NCI-H146 (cell line): ENCODE data around the gene GRK3.

ENCODE experiments used
- DNase-seq: peaks from one replicate; lab custom pipeline; 2025; lab: John Stamatoyannopoulos, UW

GRK3 gene

DNA sequence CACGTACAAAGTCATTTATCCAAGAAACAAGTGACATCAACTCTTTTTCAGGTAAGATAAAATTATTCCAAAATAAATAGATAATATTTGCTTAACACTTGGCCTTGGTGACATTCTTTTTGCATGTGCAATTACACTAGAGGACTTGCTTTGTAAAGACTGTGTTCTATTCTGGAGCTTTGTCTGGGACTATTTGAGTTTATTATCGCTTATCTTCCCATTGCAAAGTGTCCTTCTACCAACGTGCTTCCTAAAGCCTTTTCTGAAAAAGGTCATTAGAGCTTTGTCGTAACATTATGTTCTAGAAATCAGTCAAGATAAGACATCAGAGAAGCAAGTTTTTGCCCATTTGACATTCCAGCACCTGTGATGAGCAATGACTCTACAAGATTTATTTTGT lies 99.2 kb downstream of the GRK3 start:
- DNase-seq: peak; percentile 52

DNA sequence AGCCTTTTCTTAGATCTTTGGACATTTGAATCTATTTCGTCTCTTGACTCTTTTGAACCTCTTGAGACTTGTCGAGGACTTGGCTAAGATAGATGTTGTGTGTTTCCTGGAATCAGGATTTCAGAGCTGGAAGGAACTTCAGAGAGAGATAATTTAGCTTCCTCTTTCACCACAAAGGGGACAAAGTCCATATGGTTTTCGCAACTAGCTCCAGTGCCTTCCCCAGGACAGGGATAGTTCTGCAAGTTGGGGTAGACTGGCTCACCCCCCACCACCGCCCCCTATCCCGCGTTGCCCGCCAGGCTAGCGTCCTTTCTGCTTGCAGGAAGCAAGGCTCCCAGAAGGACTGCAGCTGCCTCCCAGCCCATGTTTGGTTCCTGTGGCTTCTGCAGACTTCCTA lies 101.8 kb downstream of the GRK3 start:
- DNase-seq: no peak

GRCh38 chr22:25668437-25668836 lies 104.0 kb downstream of the GRK3 start:
- no peak for DNase-seq

DNA sequence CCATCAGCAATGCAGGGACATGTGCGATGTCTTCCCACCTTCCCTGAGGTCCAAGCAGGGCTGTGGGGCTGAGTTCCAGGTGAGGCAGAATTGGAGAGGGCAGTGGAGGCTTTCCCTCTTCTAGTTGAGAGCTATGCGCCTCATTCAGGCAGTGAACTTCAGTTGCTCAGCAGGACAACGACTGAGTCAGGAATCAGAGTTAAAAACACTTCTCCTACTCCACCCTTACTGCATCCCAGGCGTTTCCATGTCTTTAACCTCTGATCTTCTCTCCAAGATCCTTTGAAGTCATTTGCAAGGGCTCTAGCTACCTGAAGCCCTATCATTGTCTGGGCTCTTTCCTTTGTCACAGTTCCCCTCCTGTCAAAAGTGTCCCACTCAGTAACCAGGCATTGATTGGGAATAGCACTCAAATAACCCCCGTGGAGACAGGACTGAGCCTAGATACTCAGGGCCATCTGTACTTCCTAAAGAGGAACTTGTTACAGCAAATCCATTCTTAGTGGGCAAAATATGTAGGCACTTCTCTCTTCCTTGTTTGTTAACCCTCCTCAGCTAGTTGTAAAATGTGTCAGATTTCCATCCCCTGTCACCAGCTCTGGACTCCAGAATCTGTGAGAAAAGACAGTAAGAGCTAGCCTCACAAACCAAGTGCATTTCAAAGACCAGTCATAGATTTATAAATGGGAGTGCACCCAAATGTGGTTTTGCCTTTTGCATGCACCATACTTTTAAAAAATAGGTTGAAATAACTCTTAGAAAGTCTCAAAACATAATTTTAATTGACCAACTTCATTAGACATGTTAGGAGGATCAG lies 105.0 kb downstream of the GRK3 start:
- DNase-seq: no peak

DNA sequence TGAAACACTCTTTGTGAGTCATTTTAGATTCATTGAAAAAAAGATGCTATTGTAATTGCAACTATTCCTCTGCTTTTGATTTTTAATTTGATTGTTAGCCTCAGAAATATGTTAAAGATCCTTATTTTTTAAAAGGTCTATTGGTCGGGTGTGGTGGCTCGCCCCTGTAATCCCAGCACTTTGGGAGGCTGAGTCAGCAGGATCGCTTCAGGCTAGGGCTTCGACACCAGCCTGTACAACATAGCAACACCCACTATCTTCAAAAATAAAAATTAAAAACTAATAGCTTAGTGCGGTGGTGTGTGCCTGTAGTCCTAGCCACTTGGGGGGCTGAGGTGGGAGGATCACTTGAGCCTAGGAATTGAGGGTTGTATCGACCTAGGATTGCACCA lies 105.6 kb downstream of the GRK3 start:
- no peak for DNase-seq

GRCh38 chr22:25672289-25673084 lies 108.0 kb downstream of the GRK3 start:
- DNase-seq: no peak

DNA sequence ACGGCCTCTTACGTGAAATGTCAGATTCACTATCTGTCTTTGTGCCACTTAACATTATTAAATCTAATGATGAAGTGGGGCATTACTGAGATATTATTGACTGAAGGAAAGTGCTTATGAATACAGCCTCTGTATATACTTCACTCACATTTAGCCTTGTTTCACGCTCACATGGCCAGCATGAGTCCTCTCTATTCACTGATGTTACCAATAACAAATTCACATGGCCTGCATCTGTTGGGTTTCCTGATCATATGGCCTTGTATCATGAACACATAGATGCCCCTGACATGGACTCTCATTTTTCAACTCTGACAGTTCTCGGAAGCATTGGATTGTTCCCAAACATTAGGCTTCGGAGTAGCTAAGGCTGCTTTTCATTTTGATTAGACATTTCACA lies 109.2 kb downstream of the GRK3 start:
- DNase-seq: no peak

GRCh38 chr22:25677631-25678030 lies 113.2 kb downstream of the GRK3 start:
- no peak for DNase-seq

- no peak for DNase-seq
Measured at GRCh38 chr22:25680051-25680450, 115.6 kb downstream of the GRK3 start.

- DNase-seq: no peak
Measured at GRCh38 chr22:25680956-25681355, 116.5 kb downstream of the GRK3 start.

DNA sequence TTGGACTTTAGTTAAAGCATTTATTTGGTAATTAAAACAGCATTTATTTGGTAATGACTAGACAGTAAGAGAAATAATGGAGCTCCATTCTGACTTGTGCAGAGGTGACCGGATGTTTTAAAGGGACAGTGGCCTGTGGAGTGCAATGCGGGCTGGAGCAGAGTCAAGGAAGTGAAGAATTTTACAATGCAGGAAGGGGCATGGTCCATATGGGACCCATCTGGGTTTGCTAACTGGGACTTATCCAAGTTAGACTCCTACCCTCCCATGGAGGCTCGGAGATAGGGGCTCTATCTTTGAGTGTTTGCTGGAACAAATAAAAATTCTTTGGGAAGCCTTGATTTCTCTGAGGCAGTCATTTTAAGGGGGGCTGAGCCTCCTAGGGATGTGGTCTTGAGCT lies 117.6 kb downstream of the GRK3 start:
- DNase-seq: peak; percentile 23

- no peak for DNase-seq
Measured at GRCh38 chr22:25688627-25689026, 124.2 kb downstream of the GRK3 start.

DNA sequence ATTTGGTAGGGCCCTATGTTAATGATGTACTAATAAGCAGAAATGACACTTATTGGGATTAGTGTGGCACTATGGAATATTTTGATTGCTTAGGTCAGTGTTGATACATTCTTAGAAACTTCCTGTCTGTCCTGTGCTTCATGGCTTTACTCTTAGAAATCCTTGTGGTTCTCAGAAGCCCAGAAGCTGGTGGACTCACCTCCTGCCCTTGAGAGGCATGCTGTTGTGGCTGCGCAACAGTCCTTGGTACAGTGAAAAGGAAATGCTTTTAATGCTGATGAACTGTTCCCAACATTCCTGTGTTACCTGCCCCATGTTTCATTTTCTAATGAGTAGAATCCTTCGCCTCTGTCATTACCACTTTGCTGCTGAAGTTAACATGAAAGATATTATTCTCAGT lies 125.2 kb downstream of the GRK3 start:
- DNase-seq: no peak

DNA sequence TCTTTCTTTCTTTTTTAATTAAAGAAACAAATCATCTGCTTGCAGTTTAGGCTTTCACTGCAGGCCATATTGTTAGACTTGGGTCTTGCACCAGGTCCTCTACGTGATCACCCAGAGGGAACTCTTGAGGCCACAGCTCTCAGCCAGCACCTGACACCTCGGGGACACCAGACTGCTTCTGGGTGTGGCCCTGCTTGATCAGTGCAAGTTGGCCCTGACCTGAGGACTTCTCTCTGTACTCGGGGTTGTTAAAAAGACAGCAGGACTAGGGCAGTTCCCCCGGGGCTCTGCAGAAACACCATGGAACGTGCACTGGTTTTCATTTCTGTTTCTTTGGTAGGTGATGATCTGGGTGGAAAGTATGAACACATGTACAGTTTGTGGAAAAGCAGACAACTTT lies 126.3 kb downstream of the GRK3 start:
- DNase-seq: no peak

- no peak for DNase-seq
Measured at GRCh38 chr22:25692397-25693267, 128.2 kb downstream of the GRK3 start.

DNA sequence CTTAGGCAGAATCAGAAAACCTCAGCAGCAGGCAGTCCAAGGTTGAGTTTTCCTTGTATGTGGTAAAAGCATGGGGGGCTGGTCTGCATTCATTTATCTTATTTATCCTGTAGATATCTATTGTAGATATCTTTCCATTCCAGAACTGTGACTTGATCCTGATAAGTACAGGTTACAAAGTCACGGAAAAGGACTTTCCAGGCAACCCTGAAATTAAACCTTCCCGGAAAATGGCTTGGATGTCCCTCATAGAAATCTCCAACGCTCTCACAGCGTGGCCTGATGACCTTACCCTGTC lies 128.7 kb downstream of the GRK3 start:
- no peak for DNase-seq

DNA sequence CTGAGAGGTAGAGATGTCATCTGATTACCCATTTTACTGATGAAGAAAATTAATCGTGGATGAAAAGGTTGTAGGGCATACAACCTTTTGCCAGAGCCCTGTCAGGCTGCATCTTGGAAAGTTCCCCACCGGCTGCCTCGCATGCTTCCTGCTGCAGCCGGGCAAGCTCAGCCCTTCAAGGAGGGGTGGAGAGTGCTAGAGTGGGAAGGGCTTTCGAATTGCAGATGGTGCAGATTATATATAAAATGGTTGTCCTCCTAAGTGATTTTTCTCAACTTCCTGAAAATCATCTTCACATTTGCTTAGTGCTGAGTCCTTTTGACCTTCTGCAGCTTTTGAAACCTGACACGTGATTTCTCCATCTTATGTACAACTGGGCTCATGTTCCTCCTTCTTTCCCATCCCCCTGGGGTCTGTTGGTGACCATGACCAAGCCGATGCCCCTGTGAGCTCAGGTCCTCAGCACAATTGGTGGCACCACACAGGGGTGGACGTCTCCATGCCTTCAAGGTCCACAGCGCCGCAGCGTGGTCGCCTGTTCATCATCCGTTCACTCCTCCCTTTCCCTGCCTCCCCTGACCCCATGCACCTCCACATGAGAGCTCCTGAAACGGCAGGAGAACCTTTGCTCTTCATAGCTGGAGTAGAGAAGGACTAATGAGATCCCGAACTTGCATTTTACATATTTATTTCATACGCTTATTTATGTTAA lies 129.9 kb downstream of the GRK3 start:
- no peak for DNase-seq

- no peak for DNase-seq
Measured at GRCh38 chr22:25695146-25695545, 130.7 kb downstream of the GRK3 start.

DNA sequence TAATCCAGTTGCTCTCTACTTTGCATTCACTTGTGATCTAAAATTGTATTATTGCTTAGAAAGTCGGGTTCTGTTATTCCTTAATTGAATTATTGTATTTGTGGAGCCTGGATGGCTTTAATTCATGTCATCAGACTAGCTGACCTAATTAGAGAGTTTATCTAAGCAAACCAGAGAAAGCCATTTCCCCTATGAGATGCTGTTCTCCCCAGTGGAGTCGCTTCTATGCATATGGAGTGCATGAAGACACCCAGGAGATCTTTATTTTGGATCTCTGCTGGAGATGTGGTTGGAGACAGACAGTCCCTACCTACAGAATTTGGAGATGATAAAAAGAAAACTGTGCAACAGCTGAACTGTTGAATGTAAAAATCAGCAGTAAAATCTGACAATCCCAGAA lies 132.3 kb downstream of the GRK3 start:
- no peak for DNase-seq

DNA sequence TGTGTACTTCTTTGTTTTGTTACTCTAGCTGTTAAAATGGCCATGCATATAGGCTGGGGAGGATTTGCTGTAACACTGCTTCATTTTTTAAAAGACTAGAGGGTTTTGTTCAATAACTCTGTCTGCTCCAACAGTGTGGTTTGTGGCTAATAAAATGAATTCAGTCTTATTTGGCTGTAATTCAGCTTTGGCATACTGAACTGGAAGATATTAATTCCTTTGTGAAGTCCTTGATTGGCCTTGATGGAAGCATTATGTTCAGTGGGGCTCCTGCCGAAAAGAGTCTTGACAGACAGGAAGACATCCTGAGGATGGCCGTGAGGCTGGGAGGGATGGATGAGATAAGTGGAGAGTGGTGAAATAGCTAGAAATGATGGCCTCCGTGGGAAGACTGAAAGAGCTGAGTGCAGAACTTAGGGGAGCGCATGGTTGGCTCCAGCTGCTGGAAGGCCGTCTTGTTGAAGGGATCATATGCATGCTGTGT lies 132.7 kb downstream of the GRK3 start:
- no peak for DNase-seq

- no peak for DNase-seq
Measured at GRCh38 chr22:25697978-25698377, 133.5 kb downstream of the GRK3 start.

GRCh38 chr22:25698461-25698860 lies 134.0 kb downstream of the GRK3 start:
- DNase-seq: no peak
